K562 (cell line): ENCODE data around the gene MYLK2. TPM values are rescaled to one million over a fixed set of nuclear protein-coding genes. Genes with fewer than 3 reads are reported as not detected.

ENCODE experiments used
- BCOR ChIP-seq: fragments of 450-650 bp; IDR thresholded peaks from 2 replicates; pipeline ENCODE4 v1.6.1; 2016
- CBX3 ChIP-seq, 2 experiments: IDR thresholded peaks; 1 replicate in 1 of 2; 2 replicates in 1 of 2; pipeline ENCODE4 v1.6.1; 2012; ENCODE audit warnings: inconsistent platforms in 2 of 2, low read length in 2 of 2, borderline replicate concordance in 1 of 2, control low read depth in 1 of 2
- CTCF ChIP-seq, 3 experiments: IDR thresholded peaks in 2 of 3; conservative IDR thresholded peaks in 1 of 3; 2 replicates each; pipeline ENCODE4 v1.5.1; 2011 to 2012; ENCODE audit warnings: low read length in 3 of 3, mild to moderate bottlenecking in 3 of 3, control low read depth in 2 of 3, improper control_type of control experiment in 1 of 3, inconsistent platforms in 1 of 3, low read depth in 1 of 3, mixed read lengths in 1 of 3, moderate library complexity in 1 of 3; ENCODE audit not compliant: insufficient read depth in 2 of 3
- ELK1 ChIP-seq: sonication (generic); formaldehyde crosslinking; IDR thresholded peaks from 2 replicates; pipeline ENCODE4 v1.8.1; 2022; ENCODE audit warnings: missing genetic modification reagents
- GTF2A2 ChIP-seq: IDR thresholded peaks from 2 replicates; pipeline ENCODE4 v1.6.1; 2016; ENCODE audit warnings: mild to moderate bottlenecking, missing genetic modification characterization, missing compliant biosample characterization
- HMG20A ChIP-seq: fragments of 450-650 bp; formaldehyde crosslinking; conservative IDR thresholded peaks from 2 replicates; pipeline ENCODE4 v1.4.0; 2020; ENCODE audit warnings: mild to moderate bottlenecking, mixed read lengths
- MAZ ChIP-seq, 2 experiments: fragments of 450-650 bp in 1 of 2; sonication (generic) in 1 of 2; formaldehyde crosslinking; IDR thresholded peaks in 1 of 2; conservative IDR thresholded peaks in 1 of 2; 2 replicates each; pipeline versions ENCODE4 v1.4.0 to v1.5.0; 2020; ENCODE audit warnings: mild to moderate bottlenecking in 1 of 2, missing genetic modification reagents in 1 of 2
- THRB ChIP-seq: fragments of 450-650 bp; formaldehyde crosslinking; conservative IDR thresholded peaks from 2 replicates; pipeline ENCODE4 v1.4.0; 2022; ENCODE audit warnings: mild to moderate bottlenecking, missing genetic modification characterization
- ZBTB26 ChIP-seq: fragments of 450-650 bp; formaldehyde crosslinking; IDR thresholded peaks from 2 replicates; pipeline ENCODE4 v1.4.0; 2022; ENCODE audit warnings: missing genetic modification characterization
- ZNF253 ChIP-seq: fragments of 250-450 bp; sonication (Bioruptor Pico); conservative IDR thresholded peaks from 2 replicates; pipeline ENCODE4 v1.6.1; 2021; ENCODE audit warnings: mild to moderate bottlenecking
- ZNF655 ChIP-seq: fragments of 250-450 bp; sonication (Bioruptor Pico); IDR thresholded peaks from 2 replicates; pipeline ENCODE4 v1.5.0; 2021
- polyA plus RNA-seq, 8 experiments: library from polyadenylated mRNA; depleted of rRNA in 4 of 8; stranded (reverse) in 5 of 8; unstranded in 3 of 8; fragments of >200 nt; fragmentation: Nextera tagmentation in 2 of 8; fragmentation: Illumina TruSeq in 1 of 8; extraction: Ambion mirVana in 2 of 8; extraction: Trizol in 1 of 8; gene quantifications; 2 replicates each; pipeline versions ENCODE4 v1.2.1 to v1.2.3, GENCODE V29; 2011 to 2014; ENCODE audit warnings: inconsistent platforms in 1 of 8, missing spikeins in 1 of 8
- total RNA-seq, 7 experiments: library from RNA; depleted of rRNA in 6 of 7; stranded (reverse); fragments of >200 nt in 6 of 7; fragmentation: Illumina TruSeq in 2 of 7; extraction: Trizol in 2 of 7; gene quantifications; 2 replicates each; pipeline versions ENCODE4 v1.2.1 to v1.2.3, GENCODE V29; 2011 to 2021; ENCODE audit warnings: low replicate concordance in 1 of 7

The MYLK2 gene
- total and polyA plus RNA-seq, 9 of the 15 experiments (the other 6 are each of a cell fraction or from before 2014, with no cell fraction given): 0.07 to 0.53 (median 0.18) TPM; not detected in 2

GRCh38 chr20:31846793-31847138 is 27.6 kb downstream of the MYLK2 start (continued):
- TF ChIP-seq MAZ (CRISPR knock-in tag; conservative IDR thresholded peaks at IDR 0.05 in 1 of 2, IDR thresholded peaks at IDR 0.05 in 1 of 2) (peak in 1 of 2 experiments; percentile 27; a peak in 1 of 4 replicates), CBX3 (IDR thresholded peaks at IDR 0.05; ENCODE audit: borderline replicate concordance in 1 of 2, low read length in 2 of 2) (no peak), GTF2A2 (tag) (no peak), ZNF655 (CRISPR knock-in tag) (no peak), ZNF253 (CRISPR knock-in tag) (no peak), CTCF (IDR thresholded peaks at IDR 0.05 in 2 of 3, conservative IDR thresholded peaks at IDR 0.05 in 1 of 3; ENCODE audit: insufficient read depth in 2 of 3, low read depth in 1 of 3, low read length in 3 of 3) (peak in 1 of 3 experiments; percentile 32; a peak in 1 of 6 replicates), BCOR (0 out of 2 replicates have a peak, but pooled peaks have one; percentile 8), THRB (no peak), HMG20A (CRISPR knock-in tag) (no peak), ZBTB26 (CRISPR knock-in tag) (no peak), ELK1 (CRISPR knock-in tag) (no peak)
